Glutamatergic neuron (in vitro differentiated cells): Measurements from ENCODE around the gene CTNND2. TPM values are rescaled to one million over a fixed set of nuclear protein-coding genes. Genes with fewer than 3 reads are reported as not detected.

Source experiments
- DNase-seq: peaks from one replicate; pipeline ENCODE4 v3.0.0; 2022
- H3K27ac Mint-ChIP-seq: one replicate; pipeline ENCODE4 v1.8.0; 2020; ENCODE audit warnings: mild to moderate bottlenecking, mixed read lengths, inconsistent platforms; ENCODE audit not compliant: unreplicated experiment
- H3K27me3 Mint-ChIP-seq: one replicate; pipeline ENCODE4 v1.8.0; 2020; ENCODE audit warnings: mild to moderate bottlenecking, moderate library complexity, mixed read lengths, inconsistent platforms; ENCODE audit not compliant: unreplicated experiment
- H3K36me3 Mint-ChIP-seq: one replicate; pipeline ENCODE4 v1.8.0; 2020; ENCODE audit warnings: mild to moderate bottlenecking, mixed read lengths, inconsistent platforms; ENCODE audit not compliant: unreplicated experiment
- H3K4me1 Mint-ChIP-seq: one replicate; pipeline ENCODE4 v1.8.0; 2020; ENCODE audit warnings: mild to moderate bottlenecking, low read depth, mixed read lengths, inconsistent platforms; ENCODE audit not compliant: unreplicated experiment
- H3K4me3 Mint-ChIP-seq: one replicate; pipeline ENCODE4 v1.8.0; 2020; ENCODE audit warnings: mild to moderate bottlenecking, mixed read lengths, inconsistent platforms; ENCODE audit not compliant: unreplicated experiment
- H3K9me3 Mint-ChIP-seq: one replicate; pipeline ENCODE4 v1.8.0; 2020; ENCODE audit warnings: mild to moderate bottlenecking, moderate library complexity, mixed read lengths, inconsistent platforms; ENCODE audit not compliant: unreplicated experiment
- CTCF ChIP-seq: fragments of 200-600 bp; sonication (generic); IDR thresholded peaks from one replicate; pipeline ENCODE4 v1.5.0; 2021; ENCODE audit not compliant: partially characterized antibody, unreplicated experiment
- total RNA-seq: library from RNA; stranded (reverse); fragmentation: NEBNext Ultra II Directional; extraction: Animal tissue kit (Norgen Biotek cat#: 25700); gene quantifications from one replicate; pipeline ENCODE4 v1.2.1, GENCODE V29; 2021; ENCODE audit not compliant: unreplicated experiment

Gene CTNND2
- total RNA-seq, 1 donor from 2014 or later = 134 TPM

- DNase-seq = no peak
- H3K4me1 Mint-ChIP-seq = peaks cover 13% of the 10 kb centered on the region
- TF ChIP-seq CTCF = no peak
- H3K27ac Mint-ChIP-seq = no peak overlapping the region
- peaks cover 2% of the 10 kb centered on the region for H3K27me3 Mint-ChIP-seq
- H3K9me3 Mint-ChIP-seq = peaks cover 4% of the 10 kb centered on the region
- H3K4me3 Mint-ChIP-seq = no peak overlapping the region
- no peaks in the 10 kb centered on the region for H3K36me3 Mint-ChIP-seq
These were observed 610.7 kb downstream of the CTNND2 start for GRCh38 chr5:11293523-11293922.

DNA sequence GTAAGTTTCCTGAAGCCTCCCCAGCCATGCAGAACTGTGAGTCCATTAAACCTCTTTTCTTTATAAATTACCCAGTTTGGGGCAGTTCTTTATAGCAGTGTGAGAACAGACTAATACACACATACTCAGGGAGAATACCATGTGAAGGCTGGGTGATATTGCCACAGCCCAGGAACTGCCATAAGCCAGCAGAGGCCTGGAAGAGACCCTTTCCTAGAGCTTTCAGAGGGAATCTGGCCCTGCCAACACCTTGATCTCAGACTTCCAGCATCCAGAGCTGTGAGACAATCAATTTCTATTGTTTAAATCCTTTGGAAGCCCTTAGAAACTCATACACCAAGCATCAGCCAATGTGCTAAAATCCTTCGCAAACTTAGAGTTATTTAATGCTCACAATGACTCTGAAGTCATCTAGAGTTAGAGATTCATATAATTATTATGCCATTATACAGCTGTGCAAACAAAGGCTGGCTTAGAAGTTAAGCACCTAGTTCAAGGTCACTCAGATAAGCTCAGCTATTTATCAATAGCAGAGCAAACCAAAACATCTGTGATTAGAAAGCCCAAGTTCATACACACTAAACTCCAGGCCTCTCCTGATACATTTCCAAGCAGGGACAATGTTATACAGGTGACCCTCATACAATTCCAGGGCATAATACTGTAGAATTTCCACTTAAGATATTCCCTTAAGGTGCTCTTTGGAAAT, 611.4 kb downstream of the CTNND2 start:
- no peak overlapping the region for H3K27ac Mint-ChIP-seq
- no peaks in the 10 kb centered on the region for H3K36me3 Mint-ChIP-seq
- H3K4me1 Mint-ChIP-seq = peaks cover 15% of the 10 kb centered on the region
- H3K9me3 Mint-ChIP-seq = peaks cover 4% of the 10 kb centered on the region
- no peak for TF ChIP-seq CTCF
- H3K27me3 Mint-ChIP-seq = peaks cover 2% of the 10 kb centered on the region
- no peak overlapping the region for H3K4me3 Mint-ChIP-seq
- DNase-seq = no peak

DNA sequence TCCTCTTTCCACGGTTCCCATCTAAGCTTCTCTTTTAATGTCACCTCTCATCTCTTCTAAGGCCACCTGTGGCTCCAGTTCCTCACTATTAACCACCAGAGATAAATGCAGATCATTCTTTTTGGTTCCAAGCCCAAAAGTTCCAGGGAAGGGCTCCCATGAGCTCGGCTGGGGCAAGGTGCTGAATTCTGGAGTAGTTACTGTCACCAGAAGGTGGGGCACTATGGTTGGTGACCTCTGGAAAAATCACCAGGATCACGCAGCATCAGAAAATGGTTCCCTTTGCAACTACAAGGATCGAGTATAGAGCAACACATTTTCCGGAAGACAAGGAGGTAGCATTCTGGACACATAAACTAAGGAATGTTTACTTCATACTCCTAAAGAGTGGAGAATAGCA, 614.5 kb downstream of the CTNND2 start:
- no peak for DNase-seq
- Mint-ChIP-seq H3K36me3 (peaks cover 11% of the 10 kb centered on the region), H3K27me3 (peaks cover 2% of the 10 kb centered on the region), H3K4me1 (peaks cover 15% of the 10 kb centered on the region), H3K4me3 (no peak overlapping the region), H3K27ac (no peak overlapping the region), H3K9me3 (peaks cover 2% of the 10 kb centered on the region)
- no peak for TF ChIP-seq CTCF

DNA sequence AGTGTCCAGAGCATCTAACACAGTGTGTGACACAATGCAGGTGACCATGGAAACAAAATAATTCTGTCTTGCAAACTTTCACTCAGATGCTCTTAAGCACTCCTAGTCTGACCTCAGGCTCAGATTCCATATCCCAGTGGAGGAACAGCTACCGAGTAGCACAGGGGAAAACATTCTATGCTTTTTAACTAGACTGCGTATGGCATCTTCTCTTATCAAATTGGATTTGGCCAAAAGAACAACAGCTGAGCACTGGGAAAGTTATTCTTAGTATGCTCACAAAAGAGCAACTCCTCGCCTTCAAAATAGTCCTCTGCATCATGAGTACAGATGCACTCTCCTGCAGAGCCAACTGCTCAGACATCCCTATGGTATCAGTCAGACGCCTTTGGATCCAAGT, 615.0 kb downstream of the CTNND2 start:
- peaks cover 15% of the 10 kb centered on the region for H3K4me1 Mint-ChIP-seq
- H3K4me3 Mint-ChIP-seq = no peak overlapping the region
- TF ChIP-seq CTCF = no peak
- H3K36me3 Mint-ChIP-seq = peaks cover 16% of the 10 kb centered on the region
- H3K27ac Mint-ChIP-seq = no peak overlapping the region
- no peak for DNase-seq
- peaks cover 2% of the 10 kb centered on the region for H3K27me3 Mint-ChIP-seq
- peaks cover 2% of the 10 kb centered on the region for H3K9me3 Mint-ChIP-seq

- H3K36me3 Mint-ChIP-seq = peaks cover 33% of the 10 kb centered on the region
- H3K4me1 Mint-ChIP-seq = no peaks in the 10 kb centered on the region
- peaks cover 9% of the 10 kb centered on the region for H3K27me3 Mint-ChIP-seq
- H3K9me3 Mint-ChIP-seq = peaks cover 10% of the 10 kb centered on the region
- no peak overlapping the region for H3K4me3 Mint-ChIP-seq
- no peak overlapping the region for H3K27ac Mint-ChIP-seq
- no peak for DNase-seq
- TF ChIP-seq CTCF = no peak
These were observed 622.4 kb downstream of the CTNND2 start for GRCh38 chr5:11281842-11282241.
